Measurements from ENCODE around the gene ZRSR2. TPM values are rescaled to one million over a fixed set of nuclear protein-coding genes. Genes with fewer than 3 reads are reported as not detected.

Gene ZRSR2
- total and polyA plus RNA-seq, 9 of the 15 experiments (the other 6 are each of a cell fraction or from before 2014, with no cell fraction given) = 3.5 to 19.5 (median 8.6) TPM

- TF ChIP-seq ETS1 (conservative IDR thresholded peaks at IDR 0.05; ENCODE audit: control insufficient read depth, low read depth, low read length) (no peak), ZNF140 (CRISPR knock-in tag; IDR thresholded peaks at IDR 0.05) (no peak), ZNF274 (IDR thresholded peaks at IDR 0.05; ENCODE audit: borderline replicate concordance, low read depth, low read length) (no peak), USF2 (CRISPR knock-in tag; IDR thresholded peaks at IDR 0.05) (no peak), ZNF41 (CRISPR knock-in tag; conservative IDR thresholded peaks at IDR 0.05) (no peak), PREB (CRISPR knock-in tag; IDR thresholded peaks at IDR 0.05) (no peak), U2AF2 (optimal IDR thresholded peaks at IDR 0.05; ENCODE audit: low read depth, low read length) (no peak), KAT7 (CRISPR knock-in tag; IDR thresholded peaks at IDR 0.05; ENCODE audit: borderline replicate concordance) (no peak), BACH1 (tag; IDR thresholded peaks at IDR 0.05) (no peak), ZBTB5 (IDR thresholded peaks at IDR 0.05) (no peak)
- TF ChIP-seq, protein P1, sequence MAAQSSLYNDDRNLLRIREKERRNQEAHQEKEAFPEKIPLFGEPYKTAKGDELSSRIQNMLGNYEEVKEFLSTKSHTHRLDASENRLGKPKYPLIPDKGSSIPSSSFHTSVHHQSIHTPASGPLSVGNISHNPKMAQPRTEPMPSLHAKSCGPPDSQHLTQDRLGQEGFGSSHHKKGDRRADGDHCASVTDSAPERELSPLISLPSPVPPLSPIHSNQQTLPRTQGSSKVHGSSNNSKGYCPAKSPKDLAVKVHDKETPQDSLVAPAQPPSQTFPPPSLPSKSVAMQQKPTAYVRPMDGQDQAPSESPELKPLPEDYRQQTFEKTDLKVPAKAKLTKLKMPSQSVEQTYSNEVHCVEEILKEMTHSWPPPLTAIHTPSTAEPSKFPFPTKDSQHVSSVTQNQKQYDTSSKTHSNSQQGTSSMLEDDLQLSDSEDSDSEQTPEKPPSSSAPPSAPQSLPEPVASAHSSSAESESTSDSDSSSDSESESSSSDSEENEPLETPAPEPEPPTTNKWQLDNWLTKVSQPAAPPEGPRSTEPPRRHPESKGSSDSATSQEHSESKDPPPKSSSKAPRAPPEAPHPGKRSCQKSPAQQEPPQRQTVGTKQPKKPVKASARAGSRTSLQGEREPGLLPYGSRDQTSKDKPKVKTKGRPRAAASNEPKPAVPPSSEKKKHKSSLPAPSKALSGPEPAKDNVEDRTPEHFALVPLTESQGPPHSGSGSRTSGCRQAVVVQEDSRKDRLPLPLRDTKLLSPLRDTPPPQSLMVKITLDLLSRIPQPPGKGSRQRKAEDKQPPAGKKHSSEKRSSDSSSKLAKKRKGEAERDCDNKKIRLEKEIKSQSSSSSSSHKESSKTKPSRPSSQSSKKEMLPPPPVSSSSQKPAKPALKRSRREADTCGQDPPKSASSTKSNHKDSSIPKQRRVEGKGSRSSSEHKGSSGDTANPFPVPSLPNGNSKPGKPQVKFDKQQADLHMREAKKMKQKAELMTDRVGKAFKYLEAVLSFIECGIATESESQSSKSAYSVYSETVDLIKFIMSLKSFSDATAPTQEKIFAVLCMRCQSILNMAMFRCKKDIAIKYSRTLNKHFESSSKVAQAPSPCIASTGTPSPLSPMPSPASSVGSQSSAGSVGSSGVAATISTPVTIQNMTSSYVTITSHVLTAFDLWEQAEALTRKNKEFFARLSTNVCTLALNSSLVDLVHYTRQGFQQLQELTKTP (IDR thresholded peaks at IDR 0.05; ENCODE audit: low read depth in 1 of 2, partially characterized antibody in 2 of 2) = no peak
- TF ChIP-seq, protein P2, sequence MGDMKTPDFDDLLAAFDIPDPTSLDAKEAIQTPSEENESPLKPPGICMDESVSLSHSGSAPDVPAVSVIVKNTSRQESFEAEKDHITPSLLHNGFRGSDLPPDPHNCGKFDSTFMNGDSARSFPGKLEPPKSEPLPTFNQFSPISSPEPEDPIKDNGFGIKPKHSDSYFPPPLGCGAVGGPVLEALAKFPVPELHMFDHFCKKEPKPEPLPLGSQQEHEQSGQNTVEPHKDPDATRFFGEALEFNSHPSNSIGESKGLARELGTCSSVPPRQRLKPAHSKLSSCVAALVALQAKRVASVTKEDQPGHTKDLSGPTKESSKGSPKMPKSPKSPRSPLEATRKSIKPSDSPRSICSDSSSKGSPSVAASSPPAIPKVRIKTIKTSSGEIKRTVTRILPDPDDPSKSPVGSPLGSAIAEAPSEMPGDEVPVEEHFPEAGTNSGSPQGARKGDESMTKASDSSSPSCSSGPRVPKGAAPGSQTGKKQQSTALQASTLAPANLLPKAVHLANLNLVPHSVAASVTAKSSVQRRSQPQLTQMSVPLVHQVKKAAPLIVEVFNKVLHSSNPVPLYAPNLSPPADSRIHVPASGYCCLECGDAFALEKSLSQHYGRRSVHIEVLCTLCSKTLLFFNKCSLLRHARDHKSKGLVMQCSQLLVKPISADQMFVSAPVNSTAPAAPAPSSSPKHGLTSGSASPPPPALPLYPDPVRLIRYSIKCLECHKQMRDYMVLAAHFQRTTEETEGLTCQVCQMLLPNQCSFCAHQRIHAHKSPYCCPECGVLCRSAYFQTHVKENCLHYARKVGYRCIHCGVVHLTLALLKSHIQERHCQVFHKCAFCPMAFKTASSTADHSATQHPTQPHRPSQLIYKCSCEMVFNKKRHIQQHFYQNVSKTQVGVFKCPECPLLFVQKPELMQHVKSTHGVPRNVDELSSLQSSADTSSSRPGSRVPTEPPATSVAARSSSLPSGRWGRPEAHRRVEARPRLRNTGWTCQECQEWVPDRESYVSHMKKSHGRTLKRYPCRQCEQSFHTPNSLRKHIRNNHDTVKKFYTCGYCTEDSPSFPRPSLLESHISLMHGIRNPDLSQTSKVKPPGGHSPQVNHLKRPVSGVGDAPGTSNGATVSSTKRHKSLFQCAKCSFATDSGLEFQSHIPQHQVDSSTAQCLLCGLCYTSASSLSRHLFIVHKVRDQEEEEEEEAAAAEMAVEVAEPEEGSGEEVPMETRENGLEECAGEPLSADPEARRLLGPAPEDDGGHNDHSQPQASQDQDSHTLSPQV (IDR thresholded peaks at IDR 0.05) = no peak
Observed at GRCh38 chrX:15789979-15790768, at the start of gene ZRSR2 (continued).
